Smooth muscle cell (in vitro differentiated cells): ENCODE results near the gene FNDC7. TPM values are rescaled to one million over a fixed set of nuclear protein-coding genes. Genes with fewer than 3 reads are reported as not detected.

Experiments used
- DNase-seq: peaks from one replicate; lab custom pipeline; 2025; ENCODE audit not compliant: unreplicated experiment; lab: John Stamatoyannopoulos, UW
- H2AFZ ChIP-seq: fragments of 200-600 bp; sonication (generic); 2 replicates; pipeline ENCODE4 v1.6.0; 2016; ENCODE audit warnings: antibody characterized with exemption, low read depth, mild to moderate bottlenecking
- H3F3A ChIP-seq: fragments of 200-600 bp; sonication (generic); 2 replicates; pipeline ENCODE4 v1.6.0; 2017; ENCODE audit warnings: antibody characterized with exemption, low read depth
- H3K27ac ChIP-seq: fragments of 200-600 bp; sonication (generic); 2 replicates; pipeline ENCODE4 v1.5.1; 2016; ENCODE audit warnings: low read depth, mild to moderate bottlenecking
- H3K27me3 ChIP-seq: fragments of 200-600 bp; sonication (generic); 2 replicates; pipeline ENCODE4 v1.6.1; 2016; ENCODE audit warnings: low read depth, mild to moderate bottlenecking
- H3K36me3 ChIP-seq: fragments of 200-600 bp; sonication (generic); 2 replicates; pipeline ENCODE4 v1.5.1; 2016; ENCODE audit warnings: low read depth
- H3K4me1 ChIP-seq: fragments of 200-600 bp; sonication (generic); 2 replicates; pipeline ENCODE4 v1.5.1; 2016; ENCODE audit warnings: low read depth
- H3K4me2 ChIP-seq: fragments of 200-600 bp; sonication (generic); 2 replicates; pipeline ENCODE4 v1.6.0; 2016; ENCODE audit warnings: mild to moderate bottlenecking
- H3K4me3 ChIP-seq: fragments of 200-600 bp; sonication (generic); 2 replicates; pipeline ENCODE4 v1.5.1; 2016; ENCODE audit warnings: mild to moderate bottlenecking
- H3K79me2 ChIP-seq: fragments of 200-600 bp; sonication (generic); 2 replicates; pipeline ENCODE4 v1.6.0; 2016; ENCODE audit warnings: low read depth, mild to moderate bottlenecking
- H3K9ac ChIP-seq: fragments of 200-600 bp; sonication (generic); 2 replicates; pipeline ENCODE4 v1.6.0; 2016; ENCODE audit warnings: low read depth
- H3K9me3 ChIP-seq: fragments of 200-600 bp; sonication (generic); replicated peaks from 2 replicates; pipeline ENCODE4 v1.5.1; 2016; ENCODE audit warnings: low read depth
- H4K20me1 ChIP-seq: fragments of 200-600 bp; sonication (generic); 2 replicates; pipeline ENCODE4 v1.6.0; 2016; ENCODE audit warnings: low read depth
- WGBS: methylation state at CpG from one replicate; pipeline ENCODE4 v1.1.7; 2016; ENCODE audit warnings: low lambda C conversion rate; 5-methylcytosine and 5-hydroxymethylcytosine counted together
- polyA plus RNA-seq: library from polyadenylated mRNA; unstranded; fragments of >200 nt; fragmentation: Nextera tagmentation; extraction: Ambion mirVana; gene quantifications from 2 replicates; pipeline ENCODE4 v1.2.1, GENCODE V29; 2016
- total RNA-seq: library from RNA; depleted of rRNA; stranded (reverse); fragments of >200 nt; gene quantifications from 2 replicates; pipeline ENCODE4 v1.2.3, GENCODE V29; 2014
- TF ChIP-seq, protein P1 (sequence below): fragments of 200-600 bp; sonication (generic); IDR thresholded peaks from 2 replicates; pipeline ENCODE4 v1.5.1; 2017; ENCODE audit warnings: borderline replicate concordance, mild to moderate bottlenecking, antibody characterized with exemption; ENCODE audit not compliant: insufficient read depth, poor library complexity, severe bottlenecking

FNDC7 gene
- total and polyA plus RNA-seq, 2 experiments from 2014 or later: 0.18 TPM; not detected in 1

GRCh38 chr1:108715932-108716331 is 3.2 kb downstream of the FNDC7 start:
- H3K4me3 ChIP-seq: no peak overlapping the region
- peak overlapping the region; percentile 73 for H3K27ac ChIP-seq
- peaks cover 15% of the 10 kb centered on the region for H3F3A ChIP-seq
- TF ChIP-seq, protein P1, sequence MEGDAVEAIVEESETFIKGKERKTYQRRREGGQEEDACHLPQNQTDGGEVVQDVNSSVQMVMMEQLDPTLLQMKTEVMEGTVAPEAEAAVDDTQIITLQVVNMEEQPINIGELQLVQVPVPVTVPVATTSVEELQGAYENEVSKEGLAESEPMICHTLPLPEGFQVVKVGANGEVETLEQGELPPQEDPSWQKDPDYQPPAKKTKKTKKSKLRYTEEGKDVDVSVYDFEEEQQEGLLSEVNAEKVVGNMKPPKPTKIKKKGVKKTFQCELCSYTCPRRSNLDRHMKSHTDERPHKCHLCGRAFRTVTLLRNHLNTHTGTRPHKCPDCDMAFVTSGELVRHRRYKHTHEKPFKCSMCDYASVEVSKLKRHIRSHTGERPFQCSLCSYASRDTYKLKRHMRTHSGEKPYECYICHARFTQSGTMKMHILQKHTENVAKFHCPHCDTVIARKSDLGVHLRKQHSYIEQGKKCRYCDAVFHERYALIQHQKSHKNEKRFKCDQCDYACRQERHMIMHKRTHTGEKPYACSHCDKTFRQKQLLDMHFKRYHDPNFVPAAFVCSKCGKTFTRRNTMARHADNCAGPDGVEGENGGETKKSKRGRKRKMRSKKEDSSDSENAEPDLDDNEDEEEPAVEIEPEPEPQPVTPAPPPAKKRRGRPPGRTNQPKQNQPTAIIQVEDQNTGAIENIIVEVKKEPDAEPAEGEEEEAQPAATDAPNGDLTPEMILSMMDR: no peak
- no peaks in the 10 kb centered on the region for H3K36me3 ChIP-seq
- H3K9ac ChIP-seq: no peak overlapping the region
- peak overlapping the region; percentile 43 for H3K4me2 ChIP-seq
- no peaks in the 10 kb centered on the region for H3K79me2 ChIP-seq
- no peaks in the 10 kb centered on the region for H3K9me3 ChIP-seq
- H2AFZ ChIP-seq: peak overlapping the region; percentile 69
- H3K27me3 ChIP-seq: no peaks in the 10 kb centered on the region
- 51% methylated on average over 5 of the region's 5 CpGs for WGBS
- no peak for DNase-seq
- H4K20me1 ChIP-seq: no peaks in the 10 kb centered on the region
- peaks cover 18% of the 10 kb centered on the region for H3K4me1 ChIP-seq

DNA sequence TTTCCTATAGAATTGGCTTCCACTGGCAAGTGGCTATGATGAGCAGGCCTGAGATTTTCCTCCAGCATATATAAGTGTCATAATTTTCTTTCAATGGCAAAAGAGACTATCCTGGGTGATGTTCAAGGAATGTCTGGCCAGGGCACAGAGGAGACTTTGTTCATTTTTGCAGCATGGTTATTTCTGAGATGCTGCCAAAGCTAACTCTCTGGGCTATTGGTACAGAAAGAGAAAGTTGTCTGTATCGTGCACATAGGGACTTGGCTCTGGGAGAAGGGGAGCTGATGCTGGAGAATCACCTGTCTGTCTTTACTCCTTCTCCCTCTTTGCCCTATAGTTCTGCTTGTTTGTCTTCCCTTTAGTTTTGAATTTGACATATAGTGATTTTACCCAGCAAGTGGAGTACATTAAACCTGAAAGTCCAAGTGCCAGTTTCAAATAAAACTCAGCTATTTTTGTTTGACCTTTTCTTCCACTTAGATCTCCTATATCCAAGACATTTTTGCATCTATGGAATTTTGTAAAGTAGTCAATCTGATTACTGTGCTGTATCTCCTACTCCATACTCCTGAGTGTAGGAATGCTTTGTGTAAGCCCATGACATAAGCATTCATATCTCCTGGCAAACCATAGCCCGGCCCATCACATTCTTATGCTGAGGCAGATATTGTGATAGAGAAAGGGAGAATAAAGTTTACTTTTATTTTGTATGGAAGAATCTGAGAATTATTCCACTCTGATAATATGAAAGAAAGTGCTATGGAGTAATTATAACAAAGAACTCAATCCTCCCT is 3.9 kb downstream of the FNDC7 start:
- WGBS: 82% methylated on average over 2 of the region's 2 CpGs
- Histone ChIP-seq H3K4me1 (peaks cover 20% of the 10 kb centered on the region), H3K4me2 (no peak overlapping the region), H3K9ac (no peak overlapping the region), H3F3A (peaks cover 16% of the 10 kb centered on the region), H3K36me3 (no peaks in the 10 kb centered on the region), H4K20me1 (no peaks in the 10 kb centered on the region), H3K79me2 (no peaks in the 10 kb centered on the region), H3K27me3 (no peaks in the 10 kb centered on the region), H3K4me3 (no peak overlapping the region), H3K27ac (peak overlapping the region; percentile 73), H3K9me3 (no peaks in the 10 kb centered on the region), H2AFZ (no peak overlapping the region)
- TF ChIP-seq, protein P1: no peak
- no peak for DNase-seq

GRCh38 chr1:108717774-108718316 is 5.1 kb downstream of the FNDC7 start:
- H3F3A ChIP-seq: peaks cover 22% of the 10 kb centered on the region
- no peak overlapping the region for H3K9ac ChIP-seq
- peaks cover 21% of the 10 kb centered on the region for H3K4me1 ChIP-seq
- no peaks in the 10 kb centered on the region for H3K36me3 ChIP-seq
- TF ChIP-seq, protein P1: no peak
- H2AFZ ChIP-seq: no peak overlapping the region
- no peaks in the 10 kb centered on the region for H4K20me1 ChIP-seq
- 89% methylated on average over 9 of the region's 9 CpGs for WGBS
- H3K27ac ChIP-seq: no peak overlapping the region
- no peak overlapping the region for H3K4me3 ChIP-seq
- H3K9me3 ChIP-seq: no peaks in the 10 kb centered on the region
- no peaks in the 10 kb centered on the region for H3K79me2 ChIP-seq
- DNase-seq: no peak
- H3K27me3 ChIP-seq: no peaks in the 10 kb centered on the region
- H3K4me2 ChIP-seq: no peak overlapping the region
